Caco-2 (cell line): ENCODE results near the gene TOB2. TPM values are rescaled to one million over a fixed set of nuclear protein-coding genes. Genes with fewer than 3 reads are reported as not detected.

Experiments
- BruUV-seq: library from RNA; stranded (reverse); fragments of 400-500 nt; replicated peaks from 2 replicates; lab custom pipeline; 2021; lab: Mats Ljungman, UMichigan
- CTCF ChIA-PET: fragments of 300-600 bp; sonication (Branson Sonifier 250); formaldehyde crosslinking; loops from one replicate; lab custom pipeline; 2022; ENCODE audit warnings: antibody characterized with exemption; lab: Charles Lee
- POLR2A ChIA-PET: fragments of 300-600 bp; sonication (Branson Sonifier 250); formaldehyde crosslinking; loops from one replicate; lab custom pipeline; 2022; ENCODE audit warnings: antibody characterized with exemption; lab: Charles Lee
- DNase-seq, 2 experiments: peaks; one replicate each; pipeline versions ENCODE4 v3.0.0 to v3.0.0-alpha.2; 2020 to 2022
- H3K27me3 ChIP-seq: replicated peaks from 2 replicates; pipeline ENCODE4 v1.6.0; 2011; ENCODE audit warnings: low read length; ENCODE audit not compliant: control insufficient read depth, insufficient read depth
- H3K36me3 ChIP-seq: 2 replicates; pipeline ENCODE4 v1.5.1; 2011; ENCODE audit warnings: low read length; ENCODE audit not compliant: control insufficient read depth, insufficient read depth
- H3K4me1 ChIP-seq: fragments of 250-450 bp; sonication (Bioruptor Pico); 2 replicates; pipeline ENCODE4 v1.5.1; 2020; ENCODE audit warnings: mild to moderate bottlenecking
- H3K4me3 ChIP-seq: 2 replicates; pipeline ENCODE4 v1.5.1; 2011; ENCODE audit warnings: low read depth, mild to moderate bottlenecking, control low read depth, low read length
- H3K9me3 ChIP-seq: fragments of 250-450 bp; sonication (Bioruptor Pico); 2 replicates; pipeline ENCODE4 v1.5.1; 2020; ENCODE audit warnings: mild to moderate bottlenecking, moderate library complexity
- H3K27ac Mint-ChIP-seq: one replicate; pipeline ENCODE4 v1.8.0; 2022; ENCODE audit warnings: mixed read lengths; ENCODE audit not compliant: unreplicated experiment
- H3K27me3 Mint-ChIP-seq: one replicate; pipeline ENCODE4 v1.8.0; 2022; ENCODE audit warnings: mixed read lengths; ENCODE audit not compliant: insufficient read depth, unreplicated experiment
- H3K36me3 Mint-ChIP-seq: one replicate; pipeline ENCODE4 v1.8.0; 2022; ENCODE audit warnings: mild to moderate bottlenecking, mixed read lengths; ENCODE audit not compliant: insufficient read depth, unreplicated experiment
- H3K4me1 Mint-ChIP-seq: one replicate; pipeline ENCODE4 v1.8.0; 2022; ENCODE audit warnings: low read depth, mixed read lengths; ENCODE audit not compliant: unreplicated experiment
- H3K4me3 Mint-ChIP-seq: one replicate; pipeline ENCODE4 v1.8.0; 2022; ENCODE audit warnings: mild to moderate bottlenecking, moderate library complexity, mixed read lengths; ENCODE audit not compliant: unreplicated experiment
- H3K9me3 Mint-ChIP-seq: one replicate; pipeline ENCODE4 v1.8.0; 2022; ENCODE audit warnings: mixed read lengths; ENCODE audit not compliant: unreplicated experiment
- intact Hi-C: fragments of 100-400 bp; cut with micrococcal nuclease; formaldehyde crosslinking; loops from one replicate; pipeline ENCODE4 v1.10.0; 2022; ENCODE audit not compliant: unreplicated experiment
- total RNA-seq: library from RNA; stranded (reverse); gene quantifications from 2 replicates; pipeline ENCODE4 v1.2.3, GENCODE V29; 2022
- TF ChIP-seq, protein P1 (sequence below), 2 experiments: fragments of 200-600 bp in 1 of 2; IDR thresholded peaks; 1 replicate in 1 of 2; 2 replicates in 1 of 2; pipeline versions ENCODE4 v1.5.1 to v1.8.0; 2011 to 2022; ENCODE audit warnings: antibody characterized with exemption in 1 of 2, control low read depth in 1 of 2, inconsistent platforms in 1 of 2, low read depth in 1 of 2, low read length in 1 of 2, mild to moderate bottlenecking in 1 of 2, moderate library complexity in 1 of 2; ENCODE audit not compliant: insufficient read depth in 1 of 2, severe bottlenecking in 1 of 2, unreplicated experiment in 1 of 2

The TOB2 gene
- total RNA-seq, 1 experiment from 2014 or later = 49.0 TPM

DNA sequence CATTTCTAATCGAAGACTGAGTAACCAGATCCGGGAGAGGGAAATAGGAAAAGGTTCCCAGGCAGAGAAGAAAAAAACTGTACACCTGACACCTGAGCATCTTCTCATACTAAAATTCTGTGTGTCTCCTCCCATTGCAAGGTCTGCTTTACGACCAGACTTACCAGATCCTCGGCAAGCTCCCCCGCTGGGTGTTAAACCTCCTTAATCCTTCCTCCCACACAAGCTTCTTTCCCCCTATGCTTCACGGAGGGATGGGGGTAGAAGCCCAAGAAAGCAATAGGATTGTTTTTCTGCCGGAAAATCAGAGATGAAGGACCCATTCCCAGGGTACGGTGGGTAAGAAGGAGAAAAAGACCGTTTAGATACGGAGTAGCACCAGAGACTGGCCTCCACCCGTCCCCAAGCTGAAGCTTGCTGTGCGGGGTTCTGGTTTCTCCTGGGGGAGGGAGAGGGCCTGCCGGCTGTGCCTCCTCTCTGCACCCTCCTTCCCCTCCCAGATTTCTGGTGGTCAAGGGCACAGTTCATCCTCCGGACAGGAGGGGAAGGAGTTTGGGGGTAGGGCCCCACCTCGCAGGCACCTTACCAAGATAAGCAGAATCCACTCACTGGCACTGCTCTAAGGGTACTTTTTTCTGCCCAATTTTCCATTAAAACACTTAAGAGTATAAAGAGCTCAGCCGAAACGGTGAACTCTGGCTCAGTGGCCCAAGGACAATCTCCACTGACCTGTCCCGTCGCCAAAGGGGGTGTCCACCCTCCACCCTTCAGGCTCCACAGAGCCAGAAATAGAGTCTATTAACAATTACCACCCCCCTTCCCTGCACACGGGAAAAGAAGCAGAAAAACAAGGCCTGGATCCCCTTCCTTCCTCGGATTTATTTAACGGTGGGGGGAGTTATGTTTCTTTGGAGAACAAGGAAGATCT is 1.2 kb downstream of the TOB2 start:
- peak overlapping the region; percentile 93 for H3K4me3 ChIP-seq
- no peaks in the 10 kb centered on the region for H3K27me3 ChIP-seq
- TF ChIP-seq, protein P1, sequence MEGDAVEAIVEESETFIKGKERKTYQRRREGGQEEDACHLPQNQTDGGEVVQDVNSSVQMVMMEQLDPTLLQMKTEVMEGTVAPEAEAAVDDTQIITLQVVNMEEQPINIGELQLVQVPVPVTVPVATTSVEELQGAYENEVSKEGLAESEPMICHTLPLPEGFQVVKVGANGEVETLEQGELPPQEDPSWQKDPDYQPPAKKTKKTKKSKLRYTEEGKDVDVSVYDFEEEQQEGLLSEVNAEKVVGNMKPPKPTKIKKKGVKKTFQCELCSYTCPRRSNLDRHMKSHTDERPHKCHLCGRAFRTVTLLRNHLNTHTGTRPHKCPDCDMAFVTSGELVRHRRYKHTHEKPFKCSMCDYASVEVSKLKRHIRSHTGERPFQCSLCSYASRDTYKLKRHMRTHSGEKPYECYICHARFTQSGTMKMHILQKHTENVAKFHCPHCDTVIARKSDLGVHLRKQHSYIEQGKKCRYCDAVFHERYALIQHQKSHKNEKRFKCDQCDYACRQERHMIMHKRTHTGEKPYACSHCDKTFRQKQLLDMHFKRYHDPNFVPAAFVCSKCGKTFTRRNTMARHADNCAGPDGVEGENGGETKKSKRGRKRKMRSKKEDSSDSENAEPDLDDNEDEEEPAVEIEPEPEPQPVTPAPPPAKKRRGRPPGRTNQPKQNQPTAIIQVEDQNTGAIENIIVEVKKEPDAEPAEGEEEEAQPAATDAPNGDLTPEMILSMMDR (IDR thresholded peaks at IDR 0.05; ENCODE audit: insufficient read depth in 1 of 2, low read depth in 1 of 2, low read length in 1 of 2, severe bottlenecking in 1 of 2, unreplicated experiment in 1 of 2) = no peak
- H3K9me3 ChIP-seq = no peaks in the 10 kb centered on the region
- Mint-ChIP-seq H3K27me3 (no peaks in the 10 kb centered on the region), H3K4me1 (peaks cover 9% of the 10 kb centered on the region), H3K4me3 (peak overlapping the region; percentile 99), H3K36me3 (peaks cover 80% of the 10 kb centered on the region), H3K9me3 (no peaks in the 10 kb centered on the region), H3K27ac (peak overlapping the region; percentile 98)
- TSS peak; percentile 37 for BruUV-seq
- no peaks in the 10 kb centered on the region for H3K36me3 ChIP-seq
- intact Hi-C loops = loop anchor here (1.0 kb wide), 1 partner anchor 159 kb away; the partner anchor contains the start of gene RANGAP1
- CTCF ChIA-PET = interaction anchor here (0.6 to 1.5 kb wide), 6 partner anchors 9 to 442 kb away, joined by 3 to 8 read pairs (median 4); partner anchors contain the start of genes ACO2 and PHF5A
- no peak for DNase-seq
- POLR2A ChIA-PET = interaction anchor here (0.5 to 6.2 kb wide), 3 partner anchors 23 to 64 kb away, joined by 3 to 122 read pairs (median 3); partner anchors contain the start of genes ACO2, PHF5A and TEF
- no peaks in the 10 kb centered on the region; the same call in 1 of the 2 replicates for H3K4me1 ChIP-seq

DNA sequence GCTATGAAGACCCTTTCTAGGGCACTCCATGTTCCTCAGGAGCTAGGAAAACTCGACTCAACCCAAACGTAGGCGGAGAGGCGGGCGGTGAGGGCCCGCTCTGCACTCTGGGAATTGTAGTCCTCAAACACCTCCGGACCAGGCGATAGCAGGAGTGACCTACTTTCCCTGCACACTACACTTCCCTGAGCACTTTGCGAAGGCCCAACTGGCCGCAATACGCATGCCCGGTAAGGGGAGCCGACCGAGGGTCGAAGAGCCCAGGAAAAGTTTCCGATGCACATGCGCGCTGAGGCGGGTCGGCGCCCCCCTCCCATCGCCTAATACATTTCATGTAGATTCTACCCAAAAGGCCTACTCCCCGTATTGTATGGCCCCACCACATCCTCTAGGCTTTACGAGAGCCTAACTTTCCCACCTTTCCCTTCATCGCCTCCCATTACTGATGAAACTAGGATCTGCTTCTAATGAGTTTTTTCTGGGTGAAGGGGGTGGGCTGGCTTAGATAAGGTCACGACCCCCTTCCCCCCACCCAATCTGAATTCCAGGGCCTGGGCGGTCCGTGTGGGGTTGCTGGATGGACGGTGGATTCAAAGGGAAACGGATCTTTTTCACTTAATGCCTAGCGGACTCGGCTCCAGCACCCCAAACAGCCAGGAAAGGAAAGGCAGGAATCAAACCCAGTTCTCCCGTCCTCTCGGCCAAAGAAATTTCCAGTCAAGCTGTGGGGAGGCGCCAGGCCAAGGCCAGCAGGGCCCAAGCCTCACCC is 2.1 kb downstream of the TOB2 start:
- no peaks in the 10 kb centered on the region for H3K36me3 ChIP-seq
- no peaks in the 10 kb centered on the region for H3K9me3 Mint-ChIP-seq
- H3K4me1 Mint-ChIP-seq = peaks cover 9% of the 10 kb centered on the region
- POLR2A ChIA-PET = interaction anchor here (0.5 to 6.2 kb wide), 3 partner anchors 24 to 81 kb away, joined by 3 to 122 read pairs (median 4); partner anchors contain the start of genes ACO2, PHF5A and TEF
- intact Hi-C loops = loop anchor here (1.0 kb wide), 1 partner anchor 24 kb away; the partner anchor contains the start of gene PHF5A
- no peaks in the 10 kb centered on the region; the same call in 1 of the 2 replicates for H3K4me1 ChIP-seq
- TF ChIP-seq, protein P1 (IDR thresholded peaks at IDR 0.05; ENCODE audit: insufficient read depth in 1 of 2, low read depth in 1 of 2, low read length in 1 of 2, severe bottlenecking in 1 of 2, unreplicated experiment in 1 of 2) = no peak
- peak overlapping the region; percentile 99 for H3K4me3 Mint-ChIP-seq
- DNase-seq = peak; percentile 94
- no peaks in the 10 kb centered on the region for H3K9me3 ChIP-seq
- BruUV-seq = no TSS peak
- H3K27me3 Mint-ChIP-seq = no peaks in the 10 kb centered on the region
- peaks cover 87% of the 10 kb centered on the region for H3K36me3 Mint-ChIP-seq
- H3K27ac Mint-ChIP-seq = peak overlapping the region; percentile 98
- no peaks in the 10 kb centered on the region for H3K27me3 ChIP-seq
- CTCF ChIA-PET = no interaction called here
- peak overlapping the region; percentile 93 for H3K4me3 ChIP-seq
